Thyroid gland (tissue), 4 donors: ENCODE results near the gene ENDOV. TPM values are rescaled to one million over a fixed set of nuclear protein-coding genes. Genes with fewer than 3 reads are reported as not detected.

Source experiments
- DNase-seq, 2 donors: peaks; one replicate each; pipeline ENCODE4 v3.0.0-alpha.2; 2019
- H3K27ac ChIP-seq, 3 donors: fragments of 200-600 bp; sonication (generic); 1 replicate in 2 of 3; 2 replicates in 1 of 3; pipeline ENCODE4 v1.5.1; 2016 to 2019; ENCODE audit warnings: mild to moderate bottlenecking in 1 of 3, moderate library complexity in 1 of 3
- H3K27me3 ChIP-seq: fragments of 200-600 bp; sonication (generic); one replicate; pipeline ENCODE4 v1.5.1; 2019
- H3K36me3 ChIP-seq, 2 donors: fragments of 200-600 bp; sonication (generic); one replicate each; pipeline ENCODE4 v1.5.1; 2016 to 2019
- H3K4me1 ChIP-seq, 2 donors: fragments of 200-600 bp; sonication (generic); one replicate each; pipeline ENCODE4 v1.5.1; 2017 to 2019
- H3K4me3 ChIP-seq, 3 donors: fragments of 200-600 bp; sonication (generic); replicated peaks in 1 of 3; 1 replicate in 2 of 3; 2 replicates in 1 of 3; pipeline ENCODE4 v1.5.1; 2016; ENCODE audit warnings: mild to moderate bottlenecking in 1 of 3
- H3K9me3 ChIP-seq: fragments of 200-600 bp; sonication (generic); one replicate; pipeline ENCODE4 v1.5.1; 2017
- CTCF ChIP-seq, 6 experiments: fragments of 200-600 bp in 3 of 6; fragments of 450-650 bp in 3 of 6; sonication (generic) in 3 of 6; IDR thresholded peaks; one replicate each; pipeline ENCODE4 v1.5.1; 2016 to 2019; ENCODE audit warnings: antibody characterized with exemption in 6 of 6, mild to moderate bottlenecking in 2 of 6, inconsistent platforms in 1 of 6, moderate library complexity in 1 of 6
- POLR2A ChIP-seq, 2 donors: fragments of 450-650 bp; IDR thresholded peaks; one replicate each; pipeline ENCODE4 v1.6.1; 2017; ENCODE audit warnings: antibody characterized with exemption in 2 of 2, mild to moderate bottlenecking in 2 of 2, moderate library complexity in 1 of 2
- WGBS, 2 donors: methylation state at CpG; one replicate each; pipeline ENCODE4 v1.1.5; 2017; 5-methylcytosine and 5-hydroxymethylcytosine counted together
- intact Hi-C: fragments of 100-400 bp; cut with DNase I; formaldehyde crosslinking; loops from one replicate; pipeline ENCODE4 v1.15.1; 2023
- total RNA-seq, 4 donors: library from RNA; depleted of rRNA; stranded (reverse); fragments of >200 nt; gene quantifications; one replicate each; pipeline ENCODE4 v1.2.3, GENCODE V29; 2016

ENDOV gene
- total RNA-seq, 4 donors from 2014 or later = 18.8 to 37.1 (median 21.2) TPM

- H3K4me1 ChIP-seq = no peaks in the 10 kb centered on the region
- intact Hi-C loops = no loop called here
- no peak for TF ChIP-seq CTCF (IDR thresholded peaks at IDR 0.05)
- no peak for TF ChIP-seq POLR2A (IDR thresholded peaks at IDR 0.05)
- DNase-seq = no peak
- no peak overlapping the region for H3K4me3 ChIP-seq
- no peaks in the 10 kb centered on the region for H3K27me3 ChIP-seq
- no peak overlapping the region for H3K27ac ChIP-seq
- 92 to 98% methylated on average over 7 to 9 of the region's 9 CpGs for WGBS, 2 donors
- peaks cover 92 to 94% of the 10 kb centered on the region in 2 donors for H3K36me3 ChIP-seq
- H3K9me3 ChIP-seq = no peaks in the 10 kb centered on the region
Measured at GRCh38 chr17:80377798-80378197, 37.2 kb upstream of the ENDOV start.

GRCh38 chr17:80379348-80379747, 35.6 kb upstream of the ENDOV start:
- peaks cover 93% of the 10 kb centered on the region in 2 donors for H3K36me3 ChIP-seq
- DNase-seq = no peak

DNA sequence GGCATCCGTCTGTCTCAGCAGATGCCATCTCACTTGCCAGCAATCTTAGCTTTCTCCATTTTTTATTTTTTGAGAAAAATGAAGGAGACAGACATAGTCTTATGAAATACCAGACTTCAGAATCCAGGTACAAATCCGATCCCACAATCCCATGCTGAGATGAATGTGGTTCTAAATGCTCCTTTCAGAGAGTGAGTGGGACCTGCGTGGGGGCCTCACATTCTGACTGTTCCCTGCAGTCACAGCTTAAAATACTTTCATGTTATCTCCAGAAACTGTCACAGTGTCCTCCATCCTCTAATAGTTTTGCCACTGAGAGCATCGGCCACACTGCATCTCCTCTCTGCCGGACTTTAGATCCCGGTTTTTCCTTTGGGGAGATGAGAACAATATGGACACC, 34.9 kb upstream of the ENDOV start:
- 93 to 95% methylated on average over 6 of the region's 6 CpGs for WGBS, 2 donors
- Histone ChIP-seq H3K27ac (no peak overlapping the region), H3K4me3 (no peak overlapping the region), H3K4me1 (no peaks in the 10 kb centered on the region), H3K9me3 (no peaks in the 10 kb centered on the region), H3K27me3 (no peaks in the 10 kb centered on the region), H3K36me3 (peaks cover 92 to 93% of the 10 kb centered on the region in 2 donors)
- DNase-seq = no peak
- TF ChIP-seq CTCF (IDR thresholded peaks at IDR 0.05) = no peak
- no peak for TF ChIP-seq POLR2A (IDR thresholded peaks at IDR 0.05)
- intact Hi-C loops = no loop called here

More at GRCh38 chr17:80379348-80379747, 35.6 kb upstream of the ENDOV start:
- intact Hi-C loops = no loop called here
- no peak overlapping the region for H3K27ac ChIP-seq
- 93 to 94% methylated on average over 9 of the region's 9 CpGs for WGBS, 2 donors
- no peak overlapping the region for H3K4me3 ChIP-seq
- H3K4me1 ChIP-seq = no peaks in the 10 kb centered on the region
- TF ChIP-seq POLR2A (IDR thresholded peaks at IDR 0.05) (no peak), CTCF (IDR thresholded peaks at IDR 0.05) (no peak)
- no peaks in the 10 kb centered on the region for H3K9me3 ChIP-seq
- no peaks in the 10 kb centered on the region for H3K27me3 ChIP-seq

- no peak for DNase-seq
- no peaks in the 10 kb centered on the region for H3K9me3 ChIP-seq
- intact Hi-C loops = no loop called here
- TF ChIP-seq POLR2A (IDR thresholded peaks at IDR 0.05) = no peak
- no peak for TF ChIP-seq CTCF (IDR thresholded peaks at IDR 0.05)
- no peaks in the 10 kb centered on the region for H3K4me1 ChIP-seq
- H3K27ac ChIP-seq = no peak overlapping the region
- H3K4me3 ChIP-seq = no peak overlapping the region
- H3K36me3 ChIP-seq = peaks cover 92 to 93% of the 10 kb centered on the region in 2 donors
- 86 to 91% methylated on average over 21 of the region's 21 CpGs for WGBS, 2 donors
- no peaks in the 10 kb centered on the region for H3K27me3 ChIP-seq
Measured at GRCh38 chr17:80380555-80381002, 34.4 kb upstream of the ENDOV start.

GRCh38 chr17:80381416-80381923, 33.5 kb upstream of the ENDOV start:
- intact Hi-C loops = no loop called here
- Histone ChIP-seq H3K4me1 (no peaks in the 10 kb centered on the region), H3K9me3 (no peaks in the 10 kb centered on the region), H3K4me3 (no peak overlapping the region), H3K36me3 (peaks cover 92 to 94% of the 10 kb centered on the region in 2 donors), H3K27me3 (no peaks in the 10 kb centered on the region), H3K27ac (no peak overlapping the region)
- WGBS, 2 donors = 95 to 97% methylated on average over 14 to 18 of the region's 18 CpGs
- no peak for TF ChIP-seq POLR2A (IDR thresholded peaks at IDR 0.05)
- TF ChIP-seq CTCF (IDR thresholded peaks at IDR 0.05) = no peak
- DNase-seq = no peak
